ENCODE results near the gene RORC. TPM values are rescaled to one million over a fixed set of nuclear protein-coding genes. Genes with fewer than 3 reads are reported as not detected.
A peak's percentile ranks its signal among the peaks of the same experiment; 100 is the strongest.
"Not testable (repeated sequence)": the region's sequence is repeated elsewhere in the genome, so short reads cannot be mapped to it uniquely, and the experiment has no call there.

Gene RORC
- total RNA-seq, 3 donors from 2014 or later: 7.8 to 48.6 (median 24.9) TPM

GRCh38 chr1:151858886-151859665 is 27.5 kb upstream of the RORC start:
- Histone ChIP-seq H3K27me3 (no peaks in the 10 kb centered on the region), H3K4me1 (no peaks in the 10 kb centered on the region), H3K9me3 (no peaks in the 10 kb centered on the region), H3K4me3 (no peak overlapping the region), H3K27ac (peak overlapping the region; percentile 50 to 86), H3K36me3 (no peaks in the 10 kb centered on the region)
- intact Hi-C loops (cut with DNase I; ENCODE audit: low total_unique reads): no loop called here
- TF ChIP-seq POLR2AphosphoS5 (IDR thresholded peaks at IDR 0.05) (no peak), POLR2A (IDR thresholded peaks at IDR 0.05) (no peak), CTCF (IDR thresholded peaks at IDR 0.05) (no peak)
- DNase-seq (ENCODE audit: low spot score in 2 of 2): peak in 1 of 2 donors; percentile 15

GRCh38 chr1:151858030-151858746 is 26.6 kb upstream of the RORC start:
- intact Hi-C loops (cut with DNase I; ENCODE audit: low total_unique reads): no loop called here
- TF ChIP-seq CTCF (IDR thresholded peaks at IDR 0.05): no peak
- no peak for TF ChIP-seq POLR2AphosphoS5 (IDR thresholded peaks at IDR 0.05)
- no peak for TF ChIP-seq POLR2A (IDR thresholded peaks at IDR 0.05)
- H3K4me3 ChIP-seq: no peak overlapping the region
- peak overlapping the region in 1 of 2 donors; percentile 4 for H3K27ac ChIP-seq
- H3K27me3 ChIP-seq: no peaks in the 10 kb centered on the region
- DNase-seq (ENCODE audit: low spot score in 2 of 2): peak in 1 of 2 donors; percentile 22
- H3K36me3 ChIP-seq: no peaks in the 10 kb centered on the region
- no peaks in the 10 kb centered on the region for H3K9me3 ChIP-seq
- H3K4me1 ChIP-seq: no peaks in the 10 kb centered on the region

GRCh38 chr1:151855933-151856332 is 24.3 kb upstream of the RORC start:
- H3K4me1 ChIP-seq: no peaks in the 10 kb centered on the region
- DNase-seq (ENCODE audit: low spot score in 2 of 2): peak in 1 of 2 donors; percentile 8
- H3K4me3 ChIP-seq: no peak overlapping the region
- TF ChIP-seq POLR2A (IDR thresholded peaks at IDR 0.05) (no peak), CTCF (IDR thresholded peaks at IDR 0.05) (no peak), POLR2AphosphoS5 (IDR thresholded peaks at IDR 0.05) (no peak)
- H3K27ac ChIP-seq: no peak overlapping the region
- H3K27me3 ChIP-seq: no peaks in the 10 kb centered on the region
- no peaks in the 10 kb centered on the region for H3K36me3 ChIP-seq
- intact Hi-C loops (cut with DNase I; ENCODE audit: low total_unique reads): no loop called here
- H3K9me3 ChIP-seq: no peaks in the 10 kb centered on the region

GRCh38 chr1:151855516-151855915 is 23.9 kb upstream of the RORC start:
- H3K9me3 ChIP-seq; intact Hi-C loops (cut with DNase I; ENCODE audit: low total_unique reads); H3K4me3 ChIP-seq; DNase-seq (ENCODE audit: low spot score in 2 of 2); H3K27ac ChIP-seq; H3K27me3 ChIP-seq; H3K4me1 ChIP-seq; H3K36me3 ChIP-seq: not testable (repeated sequence)

GRCh38 chr1:151854658-151855057 is 23.1 kb upstream of the RORC start:
- intact Hi-C loops (cut with DNase I; ENCODE audit: low total_unique reads): no loop called here
- H3K27me3 ChIP-seq: no peaks in the 10 kb centered on the region
- no peaks in the 10 kb centered on the region for H3K36me3 ChIP-seq
- no peak for DNase-seq (ENCODE audit: low spot score in 2 of 2)
- H3K4me1 ChIP-seq: no peaks in the 10 kb centered on the region
- no peak overlapping the region for H3K27ac ChIP-seq
- no peaks in the 10 kb centered on the region for H3K9me3 ChIP-seq
- TF ChIP-seq CTCF (IDR thresholded peaks at IDR 0.05) (no peak), POLR2A (IDR thresholded peaks at IDR 0.05) (no peak), POLR2AphosphoS5 (IDR thresholded peaks at IDR 0.05) (no peak)
- H3K4me3 ChIP-seq: no peak overlapping the region

Data from breast epithelium (tissue), 4 donors.